Measurements from ENCODE around the gene HS6ST2.

The HS6ST2 gene

DNA sequence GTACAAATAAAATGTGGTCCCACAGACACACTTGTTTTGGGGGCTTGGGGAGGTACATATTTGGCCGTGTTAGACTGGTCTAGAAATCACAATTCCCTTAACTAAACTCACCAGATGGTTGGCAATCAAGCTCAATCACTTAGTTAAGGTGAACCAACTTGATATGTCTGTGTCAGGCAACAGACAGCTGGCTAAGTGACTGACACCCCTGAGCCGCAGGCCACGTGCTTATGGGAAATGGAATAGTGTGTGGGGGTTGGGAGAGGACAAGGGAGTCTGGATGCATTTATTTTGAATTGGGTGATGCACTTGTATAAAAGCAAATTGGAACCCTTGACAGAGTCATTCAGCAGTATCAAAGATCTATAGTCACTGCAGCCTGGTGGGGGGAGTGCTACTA is 209.0 kb downstream of the HS6ST2 start:
- Histone ChIP-seq H3K27ac (no peak overlapping the region), H3K4me1 (ENCODE audit: control insufficient read depth in 1 of 2, insufficient read depth in 1 of 2, low read depth in 1 of 2, low read length in 1 of 2) (no peaks in the 10 kb centered on the region), H3K36me3 (no peaks in the 10 kb centered on the region), H3K4me3 (ENCODE audit: low read depth in 1 of 2, low read length in 1 of 2) (no peak overlapping the region), H3K9me3 (no peaks in the 10 kb centered on the region), H3K27me3 (no peaks in the 10 kb centered on the region)
- TF ChIP-seq CTCF (IDR thresholded peaks at IDR 0.05) = no peak

DNA sequence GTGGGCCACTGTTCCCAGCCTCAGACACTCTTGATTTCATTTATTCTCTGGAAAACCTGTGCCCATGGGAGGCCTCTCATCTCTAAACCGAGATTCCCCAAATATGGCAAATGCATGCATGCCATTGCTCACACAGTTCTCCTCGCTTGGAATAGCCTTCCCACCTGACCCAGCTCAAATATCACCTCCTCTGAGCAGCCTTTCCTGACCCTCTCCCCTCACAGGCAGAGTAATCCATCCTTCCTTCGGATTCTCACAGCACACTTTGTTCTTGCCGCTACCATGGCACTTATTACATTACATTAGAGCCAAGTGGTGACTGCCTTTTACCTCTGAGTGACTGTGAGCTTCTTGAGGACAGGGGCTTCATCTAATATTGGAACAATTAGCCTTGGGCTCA is 209.5 kb downstream of the HS6ST2 start:
- no peaks in the 10 kb centered on the region for H3K36me3 ChIP-seq
- TF ChIP-seq CTCF (IDR thresholded peaks at IDR 0.05) = no peak

GRCh38 chrX:132748268-132748667 is 210.2 kb downstream of the HS6ST2 start:
- H3K27me3 ChIP-seq = no peaks in the 10 kb centered on the region
- H3K4me3 ChIP-seq (ENCODE audit: low read depth in 1 of 2, low read length in 1 of 2) = no peak overlapping the region
- H3K4me1 ChIP-seq (ENCODE audit: control insufficient read depth in 1 of 2, insufficient read depth in 1 of 2, low read depth in 1 of 2, low read length in 1 of 2) = no peaks in the 10 kb centered on the region
- no peak for TF ChIP-seq CTCF (IDR thresholded peaks at IDR 0.05)
- no peaks in the 10 kb centered on the region for H3K36me3 ChIP-seq
- no peak overlapping the region for H3K27ac ChIP-seq
- H3K9me3 ChIP-seq = no peaks in the 10 kb centered on the region

More for the DNA sequence above, 209.5 kb downstream of the HS6ST2 start:
- Histone ChIP-seq H3K9me3 (no peaks in the 10 kb centered on the region), H3K4me3 (ENCODE audit: low read depth in 1 of 2, low read length in 1 of 2) (no peak overlapping the region), H3K27ac (no peak overlapping the region), H3K4me1 (ENCODE audit: control insufficient read depth in 1 of 2, insufficient read depth in 1 of 2, low read depth in 1 of 2, low read length in 1 of 2) (no peaks in the 10 kb centered on the region), H3K27me3 (no peaks in the 10 kb centered on the region)

DNA sequence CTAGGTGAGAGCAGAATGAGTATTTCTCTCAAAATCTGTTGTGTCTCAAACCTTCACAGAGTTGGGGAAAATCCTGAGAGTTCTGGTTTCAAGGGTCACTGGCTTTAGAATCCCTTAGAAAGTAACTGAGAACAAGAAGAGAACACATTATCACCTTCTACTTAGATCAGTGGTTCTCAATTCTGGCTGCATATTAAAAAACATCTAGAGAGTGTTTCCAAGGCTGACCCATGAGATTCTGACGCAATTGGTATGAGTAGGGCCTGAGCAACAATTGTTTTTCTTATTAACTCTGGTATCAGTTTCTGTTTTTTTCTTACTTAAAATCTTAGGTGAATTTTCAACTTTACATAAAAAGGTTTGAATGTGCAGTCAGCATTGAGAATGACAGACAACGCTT is 212.8 kb downstream of the HS6ST2 start:
- H3K36me3 ChIP-seq = no peaks in the 10 kb centered on the region
- H3K9me3 ChIP-seq = no peaks in the 10 kb centered on the region
- H3K4me1 ChIP-seq (ENCODE audit: control insufficient read depth in 1 of 2, insufficient read depth in 1 of 2, low read depth in 1 of 2, low read length in 1 of 2) = no peaks in the 10 kb centered on the region
- no peak overlapping the region for H3K4me3 ChIP-seq (ENCODE audit: low read depth in 1 of 2, low read length in 1 of 2)
- H3K27me3 ChIP-seq = no peaks in the 10 kb centered on the region
- no peak for TF ChIP-seq CTCF (IDR thresholded peaks at IDR 0.05)
- H3K27ac ChIP-seq = no peak overlapping the region

- Histone ChIP-seq H3K36me3 (no peaks in the 10 kb centered on the region), H3K27ac (no peak overlapping the region), H3K4me1 (ENCODE audit: control insufficient read depth in 1 of 2, insufficient read depth in 1 of 2, low read depth in 1 of 2, low read length in 1 of 2) (no peaks in the 10 kb centered on the region), H3K27me3 (no peaks in the 10 kb centered on the region), H3K9me3 (no peaks in the 10 kb centered on the region), H3K4me3 (ENCODE audit: low read depth in 1 of 2, low read length in 1 of 2) (no peak overlapping the region)
- no peak for TF ChIP-seq CTCF (IDR thresholded peaks at IDR 0.05)
Observed at GRCh38 chrX:132744470-132744869, 214.0 kb downstream of the HS6ST2 start.

GRCh38 chrX:132743086-132743485 is 215.3 kb downstream of the HS6ST2 start:
- Histone ChIP-seq H3K27ac (no peak overlapping the region), H3K4me1 (ENCODE audit: control insufficient read depth in 1 of 2, insufficient read depth in 1 of 2, low read depth in 1 of 2, low read length in 1 of 2) (no peaks in the 10 kb centered on the region), H3K9me3 (no peaks in the 10 kb centered on the region), H3K27me3 (no peaks in the 10 kb centered on the region), H3K36me3 (no peaks in the 10 kb centered on the region), H3K4me3 (ENCODE audit: low read depth in 1 of 2, low read length in 1 of 2) (no peak overlapping the region)
- TF ChIP-seq CTCF (IDR thresholded peaks at IDR 0.05) = no peak
